Neural crest cell (in vitro differentiated cells): ENCODE results near the gene SETBP1. TPM values are rescaled to one million over a fixed set of nuclear protein-coding genes. Genes with fewer than 3 reads are reported as not detected.
A peak's percentile ranks its signal among the peaks of the same experiment; 100 is the strongest.

Experiments
- DNase-seq: peaks from one replicate; pipeline ENCODE4 v3.0.0; 2021; ENCODE audit warnings: low read depth, mixed read lengths, low spot score
- H3K27ac Mint-ChIP-seq: one replicate; pipeline ENCODE4 v1.8.0; 2021; ENCODE audit warnings: mild to moderate bottlenecking, mixed read lengths; ENCODE audit not compliant: unreplicated experiment
- H3K27me3 Mint-ChIP-seq: 2 replicates; pipeline ENCODE4 v1.8.0; 2021; ENCODE audit warnings: low read depth, mild to moderate bottlenecking, mixed read lengths
- H3K36me3 Mint-ChIP-seq: 2 replicates; pipeline ENCODE4 v1.8.0; 2021; ENCODE audit warnings: low read depth, mild to moderate bottlenecking, mixed read lengths
- H3K4me1 Mint-ChIP-seq: 2 replicates; pipeline ENCODE4 v1.8.0; 2021; ENCODE audit warnings: mixed read lengths
- H3K4me3 Mint-ChIP-seq: one replicate; pipeline ENCODE4 v1.8.0; 2021; ENCODE audit warnings: mild to moderate bottlenecking, mixed read lengths
- H3K9me3 Mint-ChIP-seq: 2 replicates; pipeline ENCODE4 v1.8.0; 2021; ENCODE audit warnings: mixed read lengths
- CTCF ChIP-seq: fragments of 200-600 bp; sonication (generic); conservative IDR thresholded peaks from 2 replicates; pipeline ENCODE4 v1.5.0; 2021; ENCODE audit warnings: antibody characterized with exemption, mild to moderate bottlenecking
- total RNA-seq: library from RNA; stranded (reverse); gene quantifications from 2 replicates; pipeline ENCODE4 v1.2.1, GENCODE V29; 2021

The SETBP1 gene
- total RNA-seq, 1 donor from 2014 or later = 38.9 TPM

GRCh38 chr18:44811572-44812125 is 131.0 kb downstream of the SETBP1 start:
- TF ChIP-seq CTCF = no peak
- Mint-ChIP-seq H3K36me3 (peaks cover 10% of the 10 kb centered on the region), H3K27ac (no peak overlapping the region), H3K27me3 (no peaks in the 10 kb centered on the region), H3K4me1 (peaks cover 34% of the 10 kb centered on the region), H3K9me3 (no peaks in the 10 kb centered on the region), H3K4me3 (no peak overlapping the region)
- no peak for DNase-seq

- Mint-ChIP-seq H3K4me1 (peaks cover 39% of the 10 kb centered on the region), H3K36me3 (peaks cover 10% of the 10 kb centered on the region), H3K27me3 (no peaks in the 10 kb centered on the region), H3K27ac (no peak overlapping the region), H3K9me3 (no peaks in the 10 kb centered on the region), H3K4me3 (no peak overlapping the region)
- no peak for DNase-seq
- no peak for TF ChIP-seq CTCF
Measured at GRCh38 chr18:44812426-44812825, 131.7 kb downstream of the SETBP1 start.

- Mint-ChIP-seq H3K27me3 (no peaks in the 10 kb centered on the region), H3K36me3 (peaks cover 7% of the 10 kb centered on the region), H3K27ac (no peak overlapping the region), H3K4me3 (no peak overlapping the region), H3K4me1 (peaks cover 37% of the 10 kb centered on the region), H3K9me3 (no peaks in the 10 kb centered on the region)
- no peak for TF ChIP-seq CTCF
- DNase-seq = no peak
Measured at GRCh38 chr18:44813586-44813985, 132.9 kb downstream of the SETBP1 start.

GRCh38 chr18:44815108-44815507 is 134.4 kb downstream of the SETBP1 start:
- no peaks in the 10 kb centered on the region for H3K9me3 Mint-ChIP-seq
- TF ChIP-seq CTCF = no peak
- no peaks in the 10 kb centered on the region for H3K27me3 Mint-ChIP-seq
- no peak for DNase-seq
- peaks cover 7% of the 10 kb centered on the region for H3K36me3 Mint-ChIP-seq
- H3K4me3 Mint-ChIP-seq = no peak overlapping the region
- peaks cover 41% of the 10 kb centered on the region for H3K4me1 Mint-ChIP-seq
- no peak overlapping the region for H3K27ac Mint-ChIP-seq

GRCh38 chr18:44816050-44816449 is 135.4 kb downstream of the SETBP1 start:
- no peak for TF ChIP-seq CTCF
- peak; percentile 26 for DNase-seq
- peak overlapping the region; percentile 66 for H3K4me3 Mint-ChIP-seq
- no peaks in the 10 kb centered on the region for H3K9me3 Mint-ChIP-seq
- H3K36me3 Mint-ChIP-seq = peaks cover 3% of the 10 kb centered on the region
- no peaks in the 10 kb centered on the region for H3K27me3 Mint-ChIP-seq
- H3K27ac Mint-ChIP-seq = peak overlapping the region; percentile 44
- peaks cover 45% of the 10 kb centered on the region for H3K4me1 Mint-ChIP-seq
